ENCODE measurements around the gene PRPF8. TPM values are rescaled to one million over a fixed set of nuclear protein-coding genes. Genes with fewer than 3 reads are reported as not detected.
A peak's percentile ranks its signal among the peaks of the same experiment; 100 is the strongest.

The PRPF8 gene
- total and polyA plus RNA-seq, 2 of the 13 experiments (the other 11 are each of a cell fraction or from before 2014, with no cell fraction given), result 112 to 179 TPM

DNA sequence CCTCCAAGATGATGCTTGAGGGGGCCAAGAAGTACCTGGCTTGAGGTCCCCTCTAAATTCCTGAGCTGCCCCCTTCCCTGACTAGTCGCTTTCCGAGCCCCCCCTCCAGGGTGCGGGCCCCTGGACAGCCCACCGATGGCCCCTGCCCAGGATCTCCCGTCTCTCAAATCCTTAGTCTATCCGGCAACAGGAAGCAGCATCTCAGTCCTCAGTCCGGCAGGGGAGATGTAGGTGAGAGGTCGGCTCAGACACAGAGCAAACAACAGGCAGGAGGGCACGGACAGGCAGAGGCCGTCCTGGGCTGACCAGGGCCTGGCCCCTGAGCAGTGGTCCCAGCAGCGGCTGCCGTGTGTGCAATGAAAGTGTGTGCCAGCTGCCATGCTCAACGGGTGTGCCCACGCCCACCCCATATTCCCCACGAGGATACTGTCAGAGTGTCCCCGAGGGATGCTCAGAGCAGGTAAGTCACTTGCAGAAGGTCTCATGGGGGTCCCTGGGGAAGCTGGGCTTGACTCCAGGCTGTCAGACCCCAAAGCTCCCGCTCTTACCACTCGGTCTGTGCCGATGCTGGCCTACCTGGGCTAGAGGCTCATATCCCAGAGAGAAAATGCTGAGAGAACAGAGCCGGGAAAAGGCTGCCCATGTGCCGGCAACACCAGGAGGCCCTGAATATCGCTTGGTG lies 63.3 kb downstream of the PRPF8 start (continued):
- TF ChIP-seq ARNTL (CRISPR knock-in tag; IDR thresholded peaks at IDR 0.05) (no peak), ZNF510 (CRISPR knock-in tag; IDR thresholded peaks at IDR 0.05; ENCODE audit: low read depth) (no peak), KDM3A (CRISPR knock-in tag; IDR thresholded peaks at IDR 0.05; ENCODE audit: low read depth) (no peak), ZNF484 (CRISPR knock-in tag; IDR thresholded peaks at IDR 0.05; ENCODE audit: borderline replicate concordance, low read depth) (no peak), ETV5 (CRISPR knock-in tag; IDR thresholded peaks at IDR 0.05; ENCODE audit: borderline replicate concordance) (peak; percentile 87; the same call in 1 of the 2 replicates), ASH2L (IDR thresholded peaks at IDR 0.05; ENCODE audit: insufficient read length, low read depth, low read length) (no peak), ZNF615 (CRISPR knock-in tag; IDR thresholded peaks at IDR 0.05; ENCODE audit: borderline replicate concordance) (no peak), PAF1 (CRISPR knock-in tag; IDR thresholded peaks at IDR 0.05) (no peak), ZNF263 (CRISPR knock-in tag; IDR thresholded peaks at IDR 0.05) (no peak), ZNF570 (CRISPR knock-in tag; IDR thresholded peaks at IDR 0.05; ENCODE audit: borderline replicate concordance) (no peak), SYNCRIP (IDR thresholded peaks at IDR 0.05; ENCODE audit: insufficient read depth, low read depth, low read length) (no peak), PTBP1 (IDR thresholded peaks at IDR 0.05; ENCODE audit: low read depth, low read length, poor library complexity, severe bottlenecking) (no peak), ZNF75D (CRISPR knock-in tag; IDR thresholded peaks at IDR 0.05; ENCODE audit: borderline replicate concordance) (no peak)
- TF ChIP-seq, protein P1, sequence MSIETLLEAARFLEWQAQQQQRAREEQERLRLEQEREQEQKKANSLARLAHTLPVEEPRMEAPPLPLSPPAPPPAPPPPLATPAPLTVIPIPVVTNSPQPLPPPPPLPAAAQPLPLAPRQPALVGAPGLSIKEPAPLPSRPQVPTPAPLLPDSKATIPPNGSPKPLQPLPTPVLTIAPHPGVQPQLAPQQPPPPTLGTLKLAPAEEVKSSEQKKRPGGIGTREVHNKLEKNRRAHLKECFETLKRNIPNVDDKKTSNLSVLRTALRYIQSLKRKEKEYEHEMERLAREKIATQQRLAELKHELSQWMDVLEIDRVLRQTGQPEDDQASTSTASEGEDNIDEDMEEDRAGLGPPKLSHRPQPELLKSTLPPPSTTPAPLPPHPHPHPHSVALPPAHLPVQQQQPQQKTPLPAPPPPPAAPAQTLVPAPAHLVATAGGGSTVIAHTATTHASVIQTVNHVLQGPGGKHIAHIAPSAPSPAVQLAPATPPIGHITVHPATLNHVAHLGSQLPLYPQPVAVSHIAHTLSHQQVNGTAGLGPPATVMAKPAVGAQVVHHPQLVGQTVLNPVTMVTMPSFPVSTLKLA (IDR thresholded peaks at IDR 0.05), result no peak
- TF ChIP-seq, protein P2, sequence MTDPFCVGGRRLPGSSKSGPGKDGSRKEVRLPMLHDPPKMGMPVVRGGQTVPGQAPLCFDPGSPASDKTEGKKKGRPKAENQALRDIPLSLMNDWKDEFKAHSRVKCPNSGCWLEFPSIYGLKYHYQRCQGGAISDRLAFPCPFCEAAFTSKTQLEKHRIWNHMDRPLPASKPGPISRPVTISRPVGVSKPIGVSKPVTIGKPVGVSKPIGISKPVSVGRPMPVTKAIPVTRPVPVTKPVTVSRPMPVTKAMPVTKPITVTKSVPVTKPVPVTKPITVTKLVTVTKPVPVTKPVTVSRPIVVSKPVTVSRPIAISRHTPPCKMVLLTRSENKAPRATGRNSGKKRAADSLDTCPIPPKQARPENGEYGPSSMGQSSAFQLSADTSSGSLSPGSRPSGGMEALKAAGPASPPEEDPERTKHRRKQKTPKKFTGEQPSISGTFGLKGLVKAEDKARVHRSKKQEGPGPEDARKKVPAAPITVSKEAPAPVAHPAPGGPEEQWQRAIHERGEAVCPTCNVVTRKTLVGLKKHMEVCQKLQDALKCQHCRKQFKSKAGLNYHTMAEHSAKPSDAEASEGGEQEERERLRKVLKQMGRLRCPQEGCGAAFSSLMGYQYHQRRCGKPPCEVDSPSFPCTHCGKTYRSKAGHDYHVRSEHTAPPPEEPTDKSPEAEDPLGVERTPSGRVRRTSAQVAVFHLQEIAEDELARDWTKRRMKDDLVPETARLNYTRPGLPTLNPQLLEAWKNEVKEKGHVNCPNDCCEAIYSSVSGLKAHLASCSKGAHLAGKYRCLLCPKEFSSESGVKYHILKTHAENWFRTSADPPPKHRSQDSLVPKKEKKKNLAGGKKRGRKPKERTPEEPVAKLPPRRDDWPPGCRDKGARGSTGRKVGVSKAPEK (CRISPR knock-in tag; IDR thresholded peaks at IDR 0.05; ENCODE audit: borderline replicate concordance), result no peak
- TF ChIP-seq, protein P3, sequence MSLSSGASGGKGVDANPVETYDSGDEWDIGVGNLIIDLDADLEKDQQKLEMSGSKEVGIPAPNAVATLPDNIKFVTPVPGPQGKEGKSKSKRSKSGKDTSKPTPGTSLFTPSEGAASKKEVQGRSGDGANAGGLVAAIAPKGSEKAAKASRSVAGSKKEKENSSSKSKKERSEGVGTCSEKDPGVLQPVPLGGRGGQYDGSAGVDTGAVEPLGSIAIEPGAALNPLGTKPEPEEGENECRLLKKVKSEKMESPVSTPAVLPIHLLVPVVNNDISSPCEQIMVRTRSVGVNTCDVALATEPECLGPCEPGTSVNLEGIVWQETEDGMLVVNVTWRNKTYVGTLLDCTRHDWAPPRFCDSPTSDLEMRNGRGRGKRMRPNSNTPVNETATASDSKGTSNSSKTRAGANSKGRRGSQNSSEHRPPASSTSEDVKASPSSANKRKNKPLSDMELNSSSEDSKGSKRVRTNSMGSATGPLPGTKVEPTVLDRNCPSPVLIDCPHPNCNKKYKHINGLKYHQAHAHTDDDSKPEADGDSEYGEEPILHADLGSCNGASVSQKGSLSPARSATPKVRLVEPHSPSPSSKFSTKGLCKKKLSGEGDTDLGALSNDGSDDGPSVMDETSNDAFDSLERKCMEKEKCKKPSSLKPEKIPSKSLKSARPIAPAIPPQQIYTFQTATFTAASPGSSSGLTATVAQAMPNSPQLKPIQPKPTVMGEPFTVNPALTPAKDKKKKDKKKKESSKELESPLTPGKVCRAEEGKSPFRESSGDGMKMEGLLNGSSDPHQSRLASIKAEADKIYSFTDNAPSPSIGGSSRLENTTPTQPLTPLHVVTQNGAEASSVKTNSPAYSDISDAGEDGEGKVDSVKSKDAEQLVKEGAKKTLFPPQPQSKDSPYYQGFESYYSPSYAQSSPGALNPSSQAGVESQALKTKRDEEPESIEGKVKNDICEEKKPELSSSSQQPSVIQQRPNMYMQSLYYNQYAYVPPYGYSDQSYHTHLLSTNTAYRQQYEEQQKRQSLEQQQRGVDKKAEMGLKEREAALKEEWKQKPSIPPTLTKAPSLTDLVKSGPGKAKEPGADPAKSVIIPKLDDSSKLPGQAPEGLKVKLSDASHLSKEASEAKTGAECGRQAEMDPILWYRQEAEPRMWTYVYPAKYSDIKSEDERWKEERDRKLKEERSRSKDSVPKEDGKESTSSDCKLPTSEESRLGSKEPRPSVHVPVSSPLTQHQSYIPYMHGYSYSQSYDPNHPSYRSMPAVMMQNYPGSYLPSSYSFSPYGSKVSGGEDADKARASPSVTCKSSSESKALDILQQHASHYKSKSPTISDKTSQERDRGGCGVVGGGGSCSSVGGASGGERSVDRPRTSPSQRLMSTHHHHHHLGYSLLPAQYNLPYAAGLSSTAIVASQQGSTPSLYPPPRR (CRISPR knock-in tag; IDR thresholded peaks at IDR 0.05; ENCODE audit: borderline replicate concordance), result no peak; the same call in 1 of the 2 replicates
